D721Med (cell line): Measurements from ENCODE around the gene PACRG.

Source experiments
- DNase-seq: peaks from one replicate; pipeline ENCODE4 v3.0.0; 2011; ENCODE audit warnings: low spot score; ENCODE audit not compliant: insufficient read length
- FAIRE-seq: peaks from 2 replicates; lab custom pipeline; 2011; peaks lifted over from hg19 to GRCh38; lab: Jason Lieb, UNC
- CTCF ChIP-seq: IDR thresholded peaks from 2 replicates; pipeline ENCODE4 v1.5.1; 2012; ENCODE audit warnings: mild to moderate bottlenecking, control low read depth; ENCODE audit not compliant: insufficient read depth; ENCODE audit errors: missing control alignments

PACRG gene

DNA sequence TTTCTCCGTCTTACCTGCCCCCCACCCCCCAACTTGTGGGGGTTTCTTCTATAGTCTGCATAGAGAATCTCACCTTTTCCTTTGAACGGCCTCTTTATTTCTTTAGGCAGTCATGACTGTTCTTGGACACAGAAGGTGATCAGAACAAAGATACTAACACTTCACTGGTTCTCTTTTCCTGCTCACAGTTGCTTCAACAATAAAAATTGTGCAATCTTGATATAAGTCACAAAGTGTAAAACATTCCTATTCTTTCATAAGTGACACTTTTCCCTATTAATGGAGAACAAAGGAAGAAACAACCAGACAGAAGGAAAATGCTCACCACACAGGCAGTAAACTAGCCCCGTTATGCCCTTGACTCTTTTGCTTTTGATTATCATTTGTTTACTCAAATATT is 448.3 kb downstream of the PACRG start:
- TF ChIP-seq CTCF, result no peak
- DNase-seq, result no peak
- FAIRE-seq, result no peak

GRCh38 chr6:163177007-163177406 is 449.2 kb downstream of the PACRG start:
- TF ChIP-seq CTCF, result no peak
- no peak for DNase-seq
- no peak for FAIRE-seq

DNA sequence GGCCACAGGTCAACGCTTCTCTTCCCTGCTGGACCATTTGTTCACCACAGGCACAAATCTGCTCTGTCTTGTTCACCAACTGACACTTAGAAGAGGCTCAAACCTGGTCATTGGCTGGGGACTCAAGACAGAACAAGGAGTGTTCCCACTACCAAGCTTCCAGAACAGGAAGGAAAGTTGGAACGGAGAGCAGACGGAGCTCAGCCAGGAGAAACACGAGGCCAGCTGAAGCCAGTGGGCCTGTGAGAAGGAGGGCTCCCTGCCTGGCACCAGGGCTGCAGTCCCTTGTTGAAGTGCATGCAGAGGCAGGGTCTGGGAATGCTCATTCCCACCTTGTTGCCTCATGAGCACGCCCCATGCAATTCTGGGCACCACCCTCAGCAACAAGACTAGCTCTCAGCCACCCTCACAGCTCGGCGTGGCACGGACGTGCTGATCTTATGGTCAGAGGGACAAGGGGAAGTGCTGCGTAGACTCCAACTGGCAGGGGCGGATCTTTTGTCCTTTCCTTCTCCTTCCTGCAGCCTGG is 450.2 kb downstream of the PACRG start:
- FAIRE-seq, result no peak

DNA sequence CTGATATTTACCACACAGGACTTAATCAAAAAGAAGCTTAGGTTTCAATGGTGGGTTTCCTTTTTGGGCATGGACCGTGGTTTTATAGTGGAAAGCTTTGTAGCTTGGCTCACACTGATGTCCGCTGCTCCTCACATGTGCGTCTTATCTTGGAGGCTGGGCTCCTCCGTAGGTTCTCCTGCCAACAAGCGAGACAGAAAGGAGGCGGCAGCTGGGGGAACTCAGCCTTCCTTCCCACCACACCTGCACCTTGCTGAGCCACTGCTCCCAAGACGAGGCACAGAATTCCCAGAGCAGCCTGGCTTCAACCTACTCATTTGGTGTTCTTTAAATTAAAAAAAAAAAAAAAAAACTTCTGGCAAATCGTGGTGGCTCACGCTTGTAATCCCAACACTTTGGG is 451.3 kb downstream of the PACRG start:
- FAIRE-seq (no peak), DNase-seq (no peak)
- TF ChIP-seq CTCF, result no peak

More for the DNA sequence above, 450.2 kb downstream of the PACRG start:
- no peak for TF ChIP-seq CTCF
- no peak for DNase-seq

DNA sequence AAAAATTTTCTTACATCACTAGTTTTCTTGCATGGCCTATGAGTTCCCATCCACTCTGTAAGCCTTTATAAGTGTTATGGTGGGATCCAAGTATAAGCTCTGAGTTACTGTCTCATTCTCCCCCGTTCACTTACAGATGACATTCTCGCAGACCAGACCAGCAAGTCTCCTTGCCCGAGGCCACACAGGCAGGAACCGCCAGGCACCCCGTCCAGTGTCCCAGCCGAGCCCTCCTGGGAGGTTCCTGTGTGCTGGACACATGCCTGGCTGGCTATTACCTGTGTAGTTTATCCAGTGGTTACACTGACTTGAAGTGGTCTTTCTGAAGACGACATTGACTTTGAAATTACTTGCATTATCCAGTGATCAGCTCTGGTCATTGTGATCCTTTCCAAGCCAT is 451.9 kb downstream of the PACRG start:
- no peak for TF ChIP-seq CTCF
- DNase-seq, result no peak
- FAIRE-seq, result no peak

- no peak for FAIRE-seq
Measured at GRCh38 chr6:163180874-163181541, 453.2 kb downstream of the PACRG start.

More at GRCh38 chr6:163180874-163181541, 453.2 kb downstream of the PACRG start:
- no peak for DNase-seq
- TF ChIP-seq CTCF, result no peak
